GM18498 (cell line): ENCODE measurements around the gene GUCY1A1.

ENCODE experiments used
- ATAC-seq: cut with Tn5 transposase; IDR thresholded peaks from one replicate; pipeline ENCODE4 v1.9.1; 2021; ENCODE audit warnings: mild to moderate bottlenecking, moderate library complexity; ENCODE audit not compliant: unreplicated experiment

The GUCY1A1 gene

GRCh38 chr4:155772459-155773195 lies 106.0 kb downstream of the GUCY1A1 start:
- ATAC-seq: no peak

- ATAC-seq: no peak
These were observed 106.7 kb downstream of the GUCY1A1 start for GRCh38 chr4:155773196-155773800.

- no peak for ATAC-seq
These were observed 107.4 kb downstream of the GUCY1A1 start for GRCh38 chr4:155774033-155774432.

GRCh38 chr4:155777971-155778735 lies 111.5 kb downstream of the GUCY1A1 start:
- no peak for ATAC-seq

GRCh38 chr4:155780775-155781174 lies 114.1 kb downstream of the GUCY1A1 start:
- no peak for ATAC-seq

GRCh38 chr4:155781249-155781831 lies 114.7 kb downstream of the GUCY1A1 start:
- ATAC-seq: no peak
